GM19240 (cell line): ENCODE data around the gene OR10H4.
"Not testable (repeated sequence)": the region's sequence is repeated elsewhere in the genome, so short reads cannot be mapped to it uniquely, and the experiment has no call there.

ENCODE experiments used
- DNase-seq: peaks from one replicate; pipeline ENCODE4 v3.0.0; 2011; ENCODE audit warnings: low spot score; ENCODE audit not compliant: insufficient read length

Gene OR10H4, protein sequence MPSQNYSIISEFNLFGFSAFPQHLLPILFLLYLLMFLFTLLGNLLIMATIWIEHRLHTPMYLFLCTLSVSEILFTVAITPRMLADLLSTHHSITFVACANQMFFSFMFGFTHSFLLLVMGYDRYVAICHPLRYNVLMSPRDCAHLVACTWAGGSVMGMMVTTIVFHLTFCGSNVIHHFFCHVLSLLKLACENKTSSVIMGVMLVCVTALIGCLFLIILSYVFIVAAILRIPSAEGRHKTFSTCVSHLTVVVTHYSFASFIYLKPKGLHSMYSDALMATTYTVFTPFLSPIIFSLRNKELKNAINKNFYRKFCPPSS

DNA sequence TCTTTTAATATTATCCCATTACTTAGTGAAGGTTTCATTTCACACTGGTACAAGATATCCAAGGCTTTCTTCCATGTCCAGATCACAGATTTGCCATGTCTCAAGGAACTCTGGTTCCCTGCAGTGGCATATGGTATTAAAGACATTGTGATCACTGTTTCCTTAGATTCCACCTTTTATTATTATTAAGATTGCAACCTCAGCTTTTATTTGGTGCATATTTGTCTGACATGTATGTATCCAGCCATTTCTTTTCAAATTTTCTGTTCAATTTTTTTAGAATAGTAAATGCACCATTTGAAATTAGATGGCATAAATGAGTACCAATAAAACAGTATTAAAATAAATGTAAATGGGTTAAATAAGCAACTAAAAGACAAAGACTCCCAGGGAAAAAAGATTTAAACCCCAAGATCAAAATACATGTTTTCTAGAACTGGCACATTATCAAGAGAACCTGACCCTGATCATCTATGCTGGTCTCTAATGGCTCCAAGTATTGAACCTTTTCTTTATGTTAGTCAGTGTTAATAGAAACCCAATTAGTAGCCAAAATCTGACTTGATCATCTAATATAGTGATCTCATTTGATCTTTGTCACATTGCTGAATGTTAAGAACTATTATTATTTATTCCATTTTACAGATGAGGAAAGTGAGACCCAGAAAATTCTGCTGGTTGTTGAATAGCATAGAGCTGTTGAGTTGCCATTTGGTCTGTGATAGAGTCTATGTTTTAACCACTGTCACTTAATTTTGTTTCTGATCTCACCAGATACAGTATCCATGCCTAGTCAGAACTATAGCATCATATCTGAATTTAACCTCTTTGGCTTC lies at the start of gene OR10H4:
OR10H4 (plus strand) TSS at position 786 of the 836 bp plus-strand sequence; CDS start at position 786, 0 bp downstream.
- DNase-seq, result no peak

DNA sequence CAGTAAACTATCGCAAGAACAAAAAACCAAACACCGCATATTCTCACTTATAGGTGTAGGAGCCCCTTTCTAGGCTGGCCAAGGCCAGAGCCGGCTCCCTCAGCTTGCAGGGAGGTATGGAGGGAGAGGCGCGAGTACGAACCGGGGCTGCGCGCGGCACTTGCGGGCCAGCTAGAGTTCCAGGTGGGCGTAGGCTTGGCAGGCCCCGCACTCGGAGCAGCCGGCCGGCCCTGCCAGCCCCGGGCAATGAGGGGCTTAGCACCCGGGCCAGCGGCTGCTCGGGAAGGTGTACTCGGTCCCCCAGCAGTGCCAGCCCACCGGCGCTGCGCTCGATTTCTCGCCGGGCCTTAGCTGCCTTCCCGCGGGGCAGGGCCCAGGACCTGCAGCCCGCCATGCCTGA lies 49.2 kb upstream of the OR10H4 start:
- not testable (repeated sequence) for DNase-seq

DNA sequence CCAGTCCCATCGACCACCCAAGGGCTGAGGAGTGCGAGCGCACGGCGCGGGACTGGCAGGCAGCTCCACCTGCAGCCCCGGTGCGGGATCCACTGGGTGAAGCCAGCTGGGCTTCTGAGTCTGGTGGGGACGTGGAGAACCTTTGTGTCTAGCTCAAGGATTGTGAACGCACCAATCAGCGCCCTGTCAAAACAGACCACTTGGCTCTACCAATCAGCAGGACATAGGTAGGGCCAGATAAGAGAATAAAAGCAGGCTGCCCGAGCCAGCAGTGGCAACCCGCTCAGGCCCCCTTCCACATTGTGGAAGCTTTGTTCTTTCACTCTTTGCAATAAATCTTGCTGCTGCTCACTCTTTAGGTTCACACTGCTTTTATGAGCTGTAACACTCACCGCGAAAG lies 48.8 kb upstream of the OR10H4 start:
- not testable (repeated sequence) for DNase-seq

DNA sequence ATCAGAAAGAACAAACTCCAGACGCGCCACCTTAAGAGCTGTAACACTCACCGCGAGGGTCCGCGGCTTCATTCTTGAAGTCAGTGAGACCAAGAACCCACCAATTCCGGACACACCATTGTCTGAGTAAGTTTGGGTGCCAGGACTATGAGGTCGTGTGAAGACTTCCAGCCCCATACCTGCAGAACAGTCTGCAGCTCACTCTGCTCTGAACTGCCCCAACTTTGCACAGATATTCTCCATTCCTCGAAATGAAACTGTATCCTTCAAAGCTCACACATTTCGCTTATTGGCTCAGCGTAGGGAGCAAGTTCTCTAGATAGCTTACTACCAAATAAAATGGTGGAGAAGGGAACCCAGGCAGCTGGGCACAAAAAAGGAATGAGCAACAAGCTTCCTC lies 48.3 kb upstream of the OR10H4 start:
- DNase-seq, result no peak

DNA sequence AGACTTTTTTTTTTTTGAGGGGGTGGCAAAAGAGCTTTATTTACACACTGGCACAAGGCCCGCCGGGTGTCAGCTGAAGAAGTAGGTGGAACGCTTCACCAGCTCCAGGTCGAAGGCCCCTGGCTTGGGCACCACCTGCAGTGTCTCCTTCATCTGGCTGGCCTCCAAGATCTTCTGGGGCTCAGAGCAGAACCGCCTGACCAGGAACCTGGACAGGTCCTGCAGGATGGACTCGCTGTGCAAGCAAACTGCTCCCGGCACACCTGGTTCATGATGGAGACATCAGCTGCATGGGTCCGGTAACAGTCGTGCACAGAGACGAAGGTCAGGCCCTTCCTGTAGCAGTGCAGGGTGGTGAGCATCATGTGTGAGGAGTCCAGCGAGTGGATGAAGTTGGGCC lies 46.6 kb upstream of the OR10H4 start:
- DNase-seq, result no peak

DNA sequence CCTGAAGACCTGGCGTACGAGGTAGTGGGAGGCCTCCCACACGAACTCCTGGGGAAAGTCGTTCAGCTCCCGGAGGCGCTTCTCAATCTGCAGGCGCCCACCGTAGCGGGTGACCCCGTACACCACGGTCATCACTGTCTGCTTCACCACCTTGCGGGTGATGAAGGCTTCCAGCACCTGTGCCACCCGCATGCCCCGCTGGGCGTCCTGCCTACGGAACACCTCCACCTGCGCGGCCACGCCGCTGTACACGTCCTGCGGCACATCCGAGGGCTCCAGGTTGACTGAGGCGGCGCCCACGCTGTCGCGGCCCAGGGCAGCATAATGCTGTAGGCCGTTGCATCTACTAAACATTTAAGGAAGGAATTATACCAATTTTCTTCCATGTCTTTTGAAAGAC lies 45.9 kb upstream of the OR10H4 start:
- DNase-seq, result not testable (repeated sequence)

DNA sequence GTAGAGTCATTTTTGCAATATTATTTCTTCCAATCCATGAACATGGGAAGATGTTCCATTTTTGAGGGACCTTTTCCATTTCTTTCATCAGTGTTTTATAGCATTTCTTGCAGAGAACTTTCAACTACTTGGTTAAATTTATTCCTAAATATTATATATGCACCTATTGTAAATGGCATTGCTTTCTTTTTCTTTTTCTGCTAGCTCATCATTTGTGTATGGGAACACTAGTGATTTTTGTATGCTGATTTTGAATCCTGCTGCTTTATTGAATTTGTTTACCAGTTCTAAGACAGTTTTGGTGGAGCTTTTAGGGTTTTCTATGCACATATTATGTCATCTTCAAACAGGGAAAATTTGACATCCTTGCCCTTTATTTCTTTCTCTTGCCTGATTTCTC lies 43.8 kb upstream of the OR10H4 start:
- no peak for DNase-seq

DNA sequence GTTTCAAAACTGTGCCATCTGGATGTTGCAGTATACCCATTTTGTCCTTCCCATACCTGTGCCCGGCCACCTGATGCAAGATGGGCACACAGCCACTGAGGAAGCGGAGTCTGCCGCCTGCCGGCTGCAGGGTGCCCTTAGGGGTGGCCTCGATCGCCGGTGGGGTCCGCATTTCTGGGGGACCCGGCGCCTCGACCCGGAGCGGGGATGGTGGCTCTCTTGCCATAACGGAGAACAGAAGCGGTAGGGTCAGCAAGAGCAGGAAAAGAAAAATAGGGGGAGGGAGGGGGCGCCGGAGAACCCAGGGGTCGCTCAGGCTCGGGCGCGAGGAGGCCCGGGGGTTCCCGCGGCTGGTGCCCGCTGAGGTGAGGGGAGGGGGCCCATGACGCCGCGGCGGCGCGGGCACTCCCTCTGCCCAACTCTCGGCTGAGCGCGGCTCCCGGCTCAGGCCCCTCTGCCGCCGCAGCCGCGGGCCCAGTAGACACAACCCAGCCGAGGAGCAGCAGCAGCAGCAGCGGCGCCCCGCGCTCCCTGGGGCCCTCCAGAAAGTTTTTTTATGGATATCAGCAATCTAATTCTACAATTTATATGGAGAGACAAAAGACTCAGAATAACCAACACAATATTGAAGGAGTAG lies 37.1 kb upstream of the OR10H4 start:
- no peak for DNase-seq

DNA sequence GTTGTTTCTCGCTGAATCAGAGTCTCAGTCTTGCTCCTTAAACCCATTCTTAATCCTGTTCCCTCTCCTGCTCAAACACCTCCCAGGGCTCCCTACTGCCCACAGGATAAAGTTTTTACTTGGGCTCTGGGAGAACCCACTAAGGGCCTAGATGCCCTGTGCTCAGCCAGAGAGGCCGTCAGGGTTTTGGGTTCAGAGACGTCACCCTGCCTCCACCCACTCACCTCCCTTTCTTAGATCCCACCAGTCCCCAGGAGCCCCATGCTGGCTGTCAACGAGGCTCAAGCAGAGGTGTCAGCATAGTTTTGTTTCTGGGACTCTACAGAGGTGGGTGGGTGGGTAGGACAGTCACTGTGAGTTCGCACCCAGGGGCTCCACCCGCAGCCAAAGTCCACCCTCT lies 35.4 kb upstream of the OR10H4 start:
- no peak for DNase-seq

DNA sequence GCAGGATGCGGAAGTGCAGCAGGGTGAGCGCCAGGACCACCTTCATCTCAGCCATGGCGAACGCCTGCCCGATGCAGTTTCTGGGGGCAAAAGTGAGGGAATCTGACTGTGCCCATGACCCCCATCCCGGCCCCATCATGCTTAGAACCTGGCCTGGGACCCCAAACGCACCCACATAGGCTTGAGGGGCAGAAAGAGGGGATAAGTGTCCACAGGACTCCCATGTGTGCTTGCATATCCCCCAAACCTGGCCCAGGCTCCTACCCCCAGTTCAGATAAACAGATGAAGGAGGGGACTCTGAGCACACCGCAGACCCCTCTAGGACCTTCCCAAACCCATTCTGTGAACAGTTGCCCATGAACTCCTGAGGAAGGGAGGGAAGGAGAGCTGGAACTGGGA lies 35.0 kb upstream of the OR10H4 start:
- DNase-seq, result no peak

DNA sequence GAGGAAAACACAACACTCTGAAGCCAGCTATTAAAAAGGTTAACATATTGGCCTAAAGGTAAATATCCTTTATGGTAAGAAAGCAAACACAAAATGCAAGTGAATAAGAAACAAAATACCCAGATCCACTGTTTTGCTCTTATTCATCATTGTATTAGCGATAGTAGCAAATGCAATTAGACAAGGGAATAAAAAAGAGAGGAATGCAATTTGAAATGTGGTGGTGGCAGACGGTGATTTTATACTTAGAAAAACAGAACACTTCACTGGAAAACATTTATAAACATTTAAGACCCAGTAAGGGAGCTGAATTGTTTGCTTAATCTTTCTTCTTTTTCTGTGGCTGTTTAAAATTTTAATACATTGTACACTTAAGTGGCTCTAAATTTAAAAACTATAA lies 33.7 kb upstream of the OR10H4 start:
- no peak for DNase-seq

DNA sequence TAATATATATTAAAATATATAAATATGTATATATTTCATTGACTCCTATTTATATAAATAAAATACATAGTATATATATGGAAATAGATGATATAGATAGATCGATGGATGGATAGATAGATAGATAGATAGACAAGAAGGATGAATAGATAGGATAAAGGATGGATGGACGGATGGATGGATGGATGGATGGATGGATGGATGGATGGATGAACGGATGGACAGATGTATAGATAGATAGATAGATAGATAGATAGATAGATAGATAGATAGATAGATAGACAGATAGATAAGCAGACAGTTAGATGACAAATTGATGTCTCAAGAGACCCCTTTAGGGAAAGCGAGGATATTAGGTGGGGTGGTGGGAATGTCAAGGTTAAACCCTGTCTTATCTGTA lies 29.6 kb upstream of the OR10H4 start:
- no peak for DNase-seq

DNA sequence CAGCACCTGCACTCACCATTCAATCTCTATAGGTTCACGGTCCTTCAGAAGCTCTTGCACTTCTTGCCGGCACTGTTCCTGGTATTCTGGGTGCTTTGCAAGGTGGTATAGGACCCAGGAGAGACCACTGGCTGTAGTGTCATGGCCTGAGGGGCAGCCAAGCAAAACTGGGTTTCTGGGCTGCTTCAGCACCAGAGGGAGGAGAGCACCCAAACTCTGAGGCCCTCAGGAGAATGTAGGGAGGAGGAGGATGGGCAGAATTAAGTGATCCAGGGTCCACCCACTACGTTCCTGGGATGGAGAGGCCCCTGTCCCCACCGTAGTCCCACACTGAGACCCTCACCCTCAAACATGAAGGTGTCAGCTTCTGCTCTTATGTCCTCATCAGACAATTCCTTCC lies 26.8 kb upstream of the OR10H4 start:
- DNase-seq, result no peak

DNA sequence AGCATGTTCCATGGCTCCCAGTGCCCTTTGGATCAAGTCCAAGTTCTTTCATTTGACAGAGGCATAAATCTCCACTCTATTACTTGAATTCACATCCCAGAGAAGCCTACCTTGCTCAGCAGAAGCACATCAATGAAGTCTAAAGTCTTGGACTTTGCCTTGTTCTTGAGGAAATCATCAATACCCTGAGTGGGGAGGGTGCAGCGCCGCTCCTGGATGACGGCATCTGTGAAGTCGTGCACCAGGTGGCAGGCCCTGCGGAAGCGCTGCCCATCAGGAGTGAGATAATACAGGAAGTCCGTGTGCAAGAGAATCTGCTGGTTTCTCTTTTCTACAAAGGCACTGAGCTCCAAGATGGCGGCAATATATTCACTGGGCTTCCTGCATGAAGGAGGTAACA lies 25.1 kb upstream of the OR10H4 start:
- no peak for DNase-seq

DNA sequence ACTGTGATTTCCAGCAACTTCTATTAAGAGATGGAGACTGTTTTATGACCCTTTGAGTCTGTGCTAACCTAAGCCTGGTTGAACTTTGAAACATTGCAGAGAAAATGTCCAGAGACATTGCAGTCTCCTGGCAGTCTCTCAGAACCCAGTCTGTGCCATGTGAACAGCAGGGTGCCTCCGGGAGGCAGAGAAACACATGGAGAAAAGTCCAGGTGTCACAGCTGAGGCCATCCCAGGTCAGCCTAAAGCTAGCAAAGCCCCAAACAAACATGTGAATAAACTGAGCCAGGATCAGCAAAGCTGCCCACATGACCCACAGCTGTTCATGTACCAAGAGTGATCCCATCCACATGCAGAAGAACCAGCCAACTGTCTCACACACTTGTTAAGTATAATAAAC lies 22.3 kb upstream of the OR10H4 start:
- DNase-seq, result no peak

DNA sequence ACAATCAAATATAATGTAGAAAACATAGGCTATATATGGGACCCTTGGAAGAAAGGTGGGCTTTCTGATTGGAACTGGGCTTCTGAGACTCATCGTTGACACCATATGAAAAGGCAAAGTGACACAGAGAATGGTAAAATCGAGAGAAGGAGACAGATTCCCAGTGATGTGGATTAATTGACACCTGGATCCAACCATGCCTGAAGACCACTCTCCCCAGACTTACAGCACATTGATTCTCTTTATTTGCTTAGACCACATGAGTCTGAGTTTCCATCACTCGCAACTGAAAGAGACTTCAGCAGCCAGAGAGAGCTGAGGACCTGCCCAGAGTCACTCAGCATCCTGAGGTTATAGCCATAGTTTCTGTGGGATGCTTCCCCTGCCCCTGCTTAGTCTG lies 20.5 kb upstream of the OR10H4 start:
- DNase-seq, result no peak

DNA sequence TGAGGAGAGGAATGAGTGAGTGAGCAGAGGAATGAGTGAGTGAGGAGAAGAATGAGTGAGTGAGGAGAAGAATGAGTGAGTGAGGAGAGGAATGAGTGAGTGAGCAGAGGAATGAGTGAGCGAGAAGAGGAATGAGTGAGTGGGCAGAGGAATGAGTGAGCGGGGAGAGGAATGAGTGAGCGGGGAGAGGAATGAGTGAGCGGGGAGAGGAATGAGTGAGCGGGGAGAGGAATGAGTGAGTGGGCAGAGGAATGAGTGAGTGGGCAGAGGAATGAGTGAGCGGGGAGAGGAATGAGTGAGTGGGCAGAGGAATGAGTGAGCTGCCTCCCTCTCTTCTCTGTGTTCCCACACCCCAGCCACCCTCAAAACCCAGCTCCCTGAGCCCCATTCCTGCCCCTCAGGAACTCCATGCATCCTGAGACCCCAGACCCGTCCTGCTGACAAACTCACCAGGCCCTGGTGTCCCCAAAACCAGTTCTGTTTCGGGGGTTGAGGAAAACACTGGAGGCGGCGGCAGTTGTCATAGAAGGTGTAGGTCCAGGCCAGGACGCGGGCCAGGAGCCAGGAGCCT lies 15.0 kb upstream of the OR10H4 start:
- DNase-seq, result not testable (repeated sequence)

DNA sequence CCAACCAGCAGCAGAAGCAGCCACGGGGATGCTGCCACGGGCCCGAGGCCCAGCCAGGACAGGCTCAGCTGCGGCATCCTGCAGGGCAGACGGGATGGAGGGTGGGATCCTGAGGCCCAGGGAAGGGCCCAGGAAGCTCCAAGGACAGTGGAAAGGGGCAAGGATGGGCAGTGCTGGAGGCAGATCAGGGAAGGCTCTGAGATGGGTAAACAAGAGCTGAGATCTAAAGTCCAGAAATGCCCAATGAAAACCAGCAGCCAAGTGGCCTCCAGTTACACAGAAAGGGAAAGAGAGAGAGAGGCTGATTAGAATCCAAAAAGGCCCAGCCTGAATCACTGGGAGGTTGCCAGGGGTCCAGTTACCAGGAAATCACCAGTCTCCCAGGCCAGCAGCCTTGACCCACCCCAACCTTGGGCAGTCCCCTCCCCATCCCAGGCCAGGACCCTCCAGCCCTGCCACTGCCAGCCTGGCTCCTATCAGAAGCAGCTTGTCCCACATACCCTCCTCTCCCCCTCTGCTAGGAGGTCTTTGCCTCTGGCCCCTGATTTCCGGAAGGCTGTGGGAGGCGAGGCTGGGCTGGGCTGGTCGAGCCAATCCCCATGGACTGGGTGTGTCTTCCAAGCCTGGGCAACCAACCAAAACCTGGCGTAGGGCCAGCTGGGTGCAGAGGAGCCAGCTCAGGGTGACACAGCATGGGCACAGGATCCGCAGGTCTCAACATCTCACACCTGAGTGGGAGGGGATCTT lies 14.3 kb upstream of the OR10H4 start, which contains the start of gene CYP4F11:
CYP4F11 (minus strand) TSS at position 198 of the 747 bp plus-strand sequence; CDS start at position 77, 121 bp downstream.
- DNase-seq, result no peak

DNA sequence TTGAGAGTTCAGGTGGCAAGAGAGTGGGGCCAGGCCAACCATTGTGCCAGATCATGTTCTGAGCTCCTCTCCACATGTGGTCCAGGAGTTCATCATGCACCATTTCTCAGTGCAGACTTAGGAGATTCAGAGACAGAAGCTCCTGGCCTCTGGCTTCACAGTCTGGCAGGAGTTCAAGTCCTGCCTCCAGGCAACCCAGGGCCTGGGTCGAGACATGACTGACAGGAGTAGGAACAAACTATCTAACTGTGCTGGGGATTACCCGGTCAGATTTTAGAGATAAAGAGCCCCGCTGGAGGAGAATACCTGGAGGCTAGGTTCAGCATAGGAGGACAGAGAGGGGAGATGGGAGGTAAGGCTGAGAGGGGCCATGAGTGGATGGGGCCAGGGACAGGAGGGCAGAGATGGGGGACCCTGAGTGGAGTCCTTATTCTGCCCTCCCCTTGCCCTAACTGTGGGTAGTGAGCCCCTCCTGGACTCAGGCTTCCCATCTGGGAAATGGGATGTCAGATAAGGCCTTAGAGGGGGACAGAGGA lies 13.6 kb upstream of the OR10H4 start:
- no peak for DNase-seq

DNA sequence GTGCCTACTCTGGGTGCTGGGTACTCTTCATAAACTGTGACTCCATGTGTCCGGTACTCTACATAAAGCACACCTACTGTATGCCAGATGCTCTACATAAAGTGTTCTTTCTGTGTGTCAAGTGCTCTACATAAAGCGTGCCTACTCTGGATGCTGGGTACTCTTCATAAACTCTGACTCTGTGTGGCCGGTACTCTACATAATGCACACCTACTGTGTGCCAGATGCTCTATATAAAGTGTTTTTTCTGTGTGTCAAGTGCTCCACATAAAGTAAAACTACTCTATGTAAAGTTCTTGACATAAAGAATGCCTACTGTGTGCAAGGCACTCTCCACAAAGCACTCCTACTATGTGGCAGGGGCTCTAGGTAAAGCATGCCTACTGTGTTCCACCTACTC lies 12.6 kb upstream of the OR10H4 start:
- no peak for DNase-seq

DNA sequence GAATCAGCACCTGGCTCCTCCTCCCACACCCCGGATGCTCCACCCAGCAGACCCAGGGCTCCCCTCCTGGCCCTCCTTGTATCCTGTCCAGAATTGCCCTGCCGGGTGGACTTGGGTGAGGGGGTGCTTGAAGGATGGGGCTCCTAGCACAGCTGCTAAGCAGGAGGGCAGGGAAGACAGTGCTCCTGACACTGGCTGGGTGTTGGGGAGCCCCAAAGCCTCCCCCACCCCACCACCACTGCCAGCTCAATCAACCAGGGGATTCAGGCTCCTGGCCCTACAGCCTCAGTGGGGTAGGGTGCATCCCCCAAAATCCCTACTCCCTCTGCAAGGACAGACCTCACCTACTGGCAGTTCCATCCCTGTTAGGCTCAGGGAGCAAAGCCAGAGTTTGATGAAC lies 11.9 kb upstream of the OR10H4 start:
- no peak for DNase-seq
